GM12878 (cell line): ENCODE data around the gene SLC35F3.

Experiments used
- ASH2L ChIP-seq: fragments of 300-600, 200-600 bp; sonication (generic); IDR thresholded peaks from 2 replicates; pipeline ENCODE4 v1.6.1; 2017; ENCODE audit warnings: low read depth, mild to moderate bottlenecking, borderline replicate concordance
- HDAC2 ChIP-seq: fragments of 200-600 bp; sonication (generic); IDR thresholded peaks from 2 replicates; pipeline ENCODE4 v1.6.1; 2017
- SRF ChIP-seq, 2 experiments: IDR thresholded peaks; 2 replicates each; pipeline ENCODE4 v1.6.1; 2011; ENCODE audit warnings: low read depth in 2 of 2, low read length in 2 of 2, mild to moderate bottlenecking in 1 of 2, moderate library complexity in 1 of 2

DNA sequence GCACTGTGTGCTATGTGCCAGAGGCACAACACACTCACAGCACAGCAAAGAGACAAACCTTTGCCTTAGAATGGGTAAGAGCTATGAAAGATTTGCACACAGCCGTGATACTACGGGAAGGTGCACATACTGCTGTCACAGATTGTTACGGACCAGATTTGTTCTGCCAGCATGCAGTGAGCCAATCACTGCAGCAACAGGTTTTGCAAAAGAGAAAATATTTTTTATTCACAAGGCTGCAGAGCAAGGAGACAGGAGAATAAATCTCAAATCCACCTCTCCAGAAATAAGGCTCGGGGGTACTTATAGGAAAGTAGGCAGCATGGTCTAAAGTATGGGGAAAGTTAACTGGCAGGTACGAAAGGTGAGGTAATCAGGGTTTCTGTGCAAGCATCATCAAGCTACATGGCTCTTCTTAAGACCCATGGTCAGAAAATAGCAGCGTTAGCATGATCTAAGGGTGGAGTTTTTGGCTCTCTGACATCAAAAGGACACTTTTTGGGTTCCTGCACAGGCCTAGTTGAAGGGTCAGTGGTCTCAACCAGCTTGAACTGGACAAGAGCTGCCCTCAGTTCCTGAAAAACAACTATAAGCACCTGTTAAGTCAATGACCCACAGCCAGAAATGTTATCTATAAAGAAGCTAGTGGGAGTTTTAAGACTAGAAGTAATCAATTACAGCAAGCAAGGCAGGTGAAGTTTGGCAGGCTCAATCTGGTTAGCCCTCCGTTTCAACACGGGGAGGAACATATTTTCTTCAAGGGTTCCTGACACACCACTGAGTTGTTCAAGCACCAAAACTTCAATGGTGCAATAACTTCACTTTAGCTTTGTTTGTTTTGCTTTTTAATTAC is 186.0 kb downstream of the SLC35F3 start:
- no peak for TF ChIP-seq HDAC2
- TF ChIP-seq SRF (IDR thresholded peaks at IDR 0.05; ENCODE audit: low read depth in 2 of 2, low read length in 2 of 2), result no peak
- TF ChIP-seq ASH2L, result no peak
